GM21737 (cell line): ENCODE results near the gene PFDN4.

ENCODE experiments used
- ATAC-seq: cut with Tn5 transposase; IDR thresholded peaks from one replicate; pipeline ENCODE4 v1.9.1; 2021; ENCODE audit warnings: mild to moderate bottlenecking, moderate library complexity; ENCODE audit not compliant: unreplicated experiment

Gene PFDN4

GRCh38 chr20:54266844-54267243, 59.0 kb downstream of the PFDN4 start:
- no peak for ATAC-seq

GRCh38 chr20:54267483-54268003, 59.7 kb downstream of the PFDN4 start:
- no peak for ATAC-seq

- no peak for ATAC-seq
These were observed 61.1 kb downstream of the PFDN4 start for GRCh38 chr20:54268941-54269340.
